ENCODE results near the gene SRBD1. TPM values are rescaled to one million over a fixed set of nuclear protein-coding genes. Genes with fewer than 3 reads are reported as not detected.

Gene SRBD1
- total and polyA plus RNA-seq, 12 donors: 2.5 to 13.5 (median 10.0) TPM

DNA sequence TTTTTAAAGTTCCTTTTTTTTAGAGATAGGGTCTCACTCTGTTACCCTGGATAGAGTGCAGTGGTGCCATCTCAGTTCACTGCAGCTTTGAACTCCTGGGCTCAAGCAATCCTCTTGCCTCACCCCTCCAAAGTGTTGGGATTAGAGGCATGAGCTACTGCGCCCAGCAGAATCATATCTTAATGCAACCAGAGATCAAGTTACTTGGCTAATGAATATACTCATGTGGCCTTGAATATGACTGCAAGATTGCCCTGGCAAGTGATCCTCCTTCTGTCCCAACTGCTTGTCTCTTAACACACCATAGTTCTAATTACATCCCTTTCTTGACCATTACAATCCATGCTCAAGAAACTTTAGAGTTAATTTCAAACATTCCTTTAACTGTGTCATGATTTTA is 133.5 kb downstream of the SRBD1 start:
- Histone ChIP-seq H3K9me3 (peaks cover 0 to 8% (median 0%) of the 10 kb centered on the region in 11 donors), H3K36me3 (peaks cover 0 to 52% (median 0%) of the 10 kb centered on the region in 9 donors), H3K4me1 (no peaks in the 10 kb centered on the region), H3K27me3 (no peaks in the 10 kb centered on the region), H3K27ac (no peak overlapping the region), H3K4me3 (no peak overlapping the region)
- intact Hi-C loops (cut with DNase I): loop anchor here in 1 of 10 donors (10.0 kb wide), 1 partner anchor 53 kb away; no protein-coding TSS in a partner anchor
- WGBS, 2 donors: 90 to 96% methylated on average over 1 of the region's 1 CpG
- TF ChIP-seq CTCF (IDR thresholded peaks at IDR 0.05): no peak
- ATAC-seq: no peak
- no peak for DNase-seq

DNA sequence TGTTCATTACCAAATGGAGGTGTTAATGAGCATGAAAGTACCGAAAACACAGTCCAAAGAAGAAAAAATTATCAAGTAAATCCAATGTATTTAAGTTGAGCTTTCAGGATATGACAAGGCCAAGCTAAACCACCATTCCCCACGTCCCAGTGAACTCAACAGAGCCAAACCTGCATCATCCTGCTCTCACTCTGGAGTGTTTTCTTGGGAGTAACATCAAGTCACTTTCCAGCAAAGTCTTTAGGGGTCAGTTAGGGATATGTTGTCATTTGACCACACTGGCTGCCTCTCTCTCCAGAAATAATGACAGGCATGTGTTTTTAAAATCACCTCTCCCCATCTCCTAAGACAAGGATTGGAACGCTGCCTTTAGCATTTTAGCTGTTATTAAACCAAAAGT is 140.5 kb downstream of the SRBD1 start:
- H3K36me3 ChIP-seq: peaks cover 0 to 17% (median 0%) of the 10 kb centered on the region in 9 donors
- no peak for TF ChIP-seq CTCF (IDR thresholded peaks at IDR 0.05)
- no peaks in the 10 kb centered on the region for H3K9me3 ChIP-seq
- WGBS, 2 donors: 46 to 47% methylated on average over 3 of the region's 3 CpGs
- ATAC-seq (peak in 6 of 8 donors; percentile 55 to 86 (median 79)), DNase-seq (peak in 1 of 2 donors; percentile 11)
- H3K4me1 ChIP-seq: peaks cover 0 to 25% (median 15%) of the 10 kb centered on the region in 9 donors
- peak overlapping the region in 3 of 10 donors; percentile 16 to 49 (median 17) for H3K27ac ChIP-seq
- no peak overlapping the region for H3K4me3 ChIP-seq
- intact Hi-C loops (cut with DNase I): loop anchor here in 1 of 10 donors (10.0 kb wide), 1 partner anchor 46 kb away; no protein-coding TSS in a partner anchor
- no peaks in the 10 kb centered on the region for H3K27me3 ChIP-seq

DNA sequence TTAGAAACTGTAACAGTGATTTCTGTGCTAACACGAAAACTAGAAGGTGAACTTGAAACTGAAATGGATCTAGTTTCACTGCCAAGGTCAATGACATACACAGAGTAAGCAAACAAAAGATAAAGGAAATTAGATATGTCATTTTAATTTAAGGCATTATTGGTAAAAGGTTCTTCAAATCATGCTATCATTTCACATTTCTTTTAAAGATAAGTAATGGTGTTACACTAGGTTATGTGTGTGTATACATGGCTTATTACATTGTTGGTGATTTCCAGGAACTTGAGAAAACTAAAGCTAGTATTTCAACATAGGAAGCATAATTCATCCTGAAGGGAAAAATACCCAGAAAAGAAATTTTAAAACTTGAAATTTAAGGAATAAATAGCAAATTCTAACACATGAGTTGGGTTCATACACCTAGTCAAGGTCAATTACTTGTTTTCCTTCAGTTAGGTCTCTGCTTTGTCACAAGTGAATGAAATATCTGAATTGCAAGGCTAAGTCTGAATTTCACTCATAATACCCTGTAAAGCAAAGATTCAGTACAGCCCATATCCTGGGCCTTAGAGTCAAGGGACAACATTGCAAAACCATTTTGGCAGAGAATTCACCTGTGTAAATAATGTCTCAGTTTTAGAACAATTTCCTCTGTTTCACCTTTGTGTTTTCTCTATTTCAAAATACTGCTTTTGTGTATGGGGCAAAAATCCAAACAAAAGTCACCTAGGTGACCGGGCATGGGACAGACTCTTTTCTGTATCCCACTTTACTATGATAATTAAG is 141.6 kb downstream of the SRBD1 start:
- ATAC-seq (peak in 1 of 8 donors; percentile 58), DNase-seq (no peak)
- 70 to 78% methylated on average over 2 of the region's 2 CpGs for WGBS, 2 donors
- intact Hi-C loops (cut with DNase I): loop anchor here in 1 of 10 donors (10.0 kb wide), 1 partner anchor 45 kb away; no protein-coding TSS in a partner anchor
- Histone ChIP-seq H3K36me3 (peaks cover 0 to 6% (median 0%) of the 10 kb centered on the region in 9 donors), H3K27me3 (no peaks in the 10 kb centered on the region), H3K4me3 (no peak overlapping the region), H3K9me3 (no peaks in the 10 kb centered on the region), H3K27ac (peak overlapping the region in 2 of 10 donors; percentile 16 to 49), H3K4me1 (peaks cover 0 to 25% (median 15%) of the 10 kb centered on the region in 9 donors)
- TF ChIP-seq CTCF (IDR thresholded peaks at IDR 0.05): no peak

GRCh38 chr2:45468279-45468678 is 142.8 kb downstream of the SRBD1 start:
- 97 to 98% methylated on average over 4 of the region's 4 CpGs for WGBS, 2 donors
- no peak overlapping the region for H3K27ac ChIP-seq
- TF ChIP-seq CTCF (IDR thresholded peaks at IDR 0.05): no peak

More at GRCh38 chr2:45468279-45468678, 142.8 kb downstream of the SRBD1 start:
- Histone ChIP-seq H3K36me3 (no peaks in the 10 kb centered on the region), H3K27me3 (no peaks in the 10 kb centered on the region), H3K4me1 (peaks cover 0 to 25% (median 15%) of the 10 kb centered on the region in 9 donors), H3K4me3 (no peak overlapping the region), H3K9me3 (no peaks in the 10 kb centered on the region)
- intact Hi-C loops (cut with DNase I): no loop called here
- ATAC-seq (no peak), DNase-seq (no peak)

Data from heart right ventricle (tissue), 16 donors.